Measurements from ENCODE around the gene ELP4.
"Not testable (repeated sequence)": the region's sequence is repeated elsewhere in the genome, so short reads cannot be mapped to it uniquely, and the experiment has no call there.

Gene ELP4

GRCh38 chr11:31555938-31556337 is 46.4 kb downstream of the ELP4 start:
- no peak for DNase-seq

GRCh38 chr11:31558001-31558400 is 48.4 kb downstream of the ELP4 start:
- peak in 1 of 2 experiments; percentile 36 for DNase-seq

GRCh38 chr11:31560842-31561476 is 51.4 kb downstream of the ELP4 start:
- DNase-seq = no peak

- not testable (repeated sequence) for DNase-seq
Observed at GRCh38 chr11:31564517-31564916, 55.0 kb downstream of the ELP4 start.

- DNase-seq = not testable (repeated sequence)
Observed at GRCh38 chr11:31574133-31574532, 64.6 kb downstream of the ELP4 start.

- not testable (repeated sequence) for DNase-seq
Observed at GRCh38 chr11:31575764-31576163, 66.2 kb downstream of the ELP4 start.

- not testable (repeated sequence) for DNase-seq
Observed at GRCh38 chr11:31579412-31579811, 69.8 kb downstream of the ELP4 start.

- DNase-seq = no peak
Observed at GRCh38 chr11:31582697-31583096, 73.1 kb downstream of the ELP4 start.

- no peak for DNase-seq
Observed at GRCh38 chr11:31598454-31598853, 88.9 kb downstream of the ELP4 start.

- no peak for DNase-seq
Observed at GRCh38 chr11:31601635-31602282, 92.2 kb downstream of the ELP4 start.

- DNase-seq = no peak
Observed at GRCh38 chr11:31606893-31607292, 97.3 kb downstream of the ELP4 start.

GRCh38 chr11:31607914-31608313 is 98.3 kb downstream of the ELP4 start:
- no peak for DNase-seq

- DNase-seq = peak in 1 of 2 experiments; percentile 58
Observed at GRCh38 chr11:31608995-31609394, 99.4 kb downstream of the ELP4 start.

- DNase-seq = no peak
Observed at GRCh38 chr11:31610544-31610943, 101.0 kb downstream of the ELP4 start.

- no peak for DNase-seq
Observed at GRCh38 chr11:31617246-31617645, 107.7 kb downstream of the ELP4 start.

- DNase-seq = no peak
Observed at GRCh38 chr11:31619980-31620379, 110.4 kb downstream of the ELP4 start.

- DNase-seq = no peak
Observed at GRCh38 chr11:31620434-31620833, 110.9 kb downstream of the ELP4 start.

- DNase-seq = no peak
Observed at GRCh38 chr11:31625868-31626267, 116.3 kb downstream of the ELP4 start.

GRCh38 chr11:31628111-31628510 is 118.5 kb downstream of the ELP4 start:
- peak in 1 of 2 experiments; percentile 22 for DNase-seq

GRCh38 chr11:31636983-31637382 is 127.4 kb downstream of the ELP4 start:
- DNase-seq = peak; percentile 84 to 96

GRCh38 chr11:31640611-31641010 is 131.0 kb downstream of the ELP4 start:
- DNase-seq = peak; percentile 62 to 86

- peak; percentile 59 to 76 for DNase-seq
Observed at GRCh38 chr11:31641477-31642062, 132.0 kb downstream of the ELP4 start.

GRCh38 chr11:31643857-31644256 is 134.3 kb downstream of the ELP4 start:
- peak; percentile 76 to 93 for DNase-seq

GRCh38 chr11:31645747-31646146 is 136.2 kb downstream of the ELP4 start:
- DNase-seq = peak; percentile 56 to 82
